ENCODE results near the gene PARVG.

- TF ChIP-seq EZH2 (IDR thresholded peaks at IDR 0.05; ENCODE audit: insufficient read depth, poor library complexity, severe bottlenecking) (no peak), EZH2phosphoT487 (IDR thresholded peaks at IDR 0.05; ENCODE audit: insufficient read depth, low read depth) (no peak)
Observed at GRCh38 chr22:44247923-44248892, 67.5 kb downstream of the PARVG start.

Measured in GM23248 (cell line).